Activated CD8-positive, alpha-beta T cell treated with anti-CD3 and anti-CD28 coated beads, Interleukin-2, amount 10 ng/mL, durations not matched to agents 7 days and 5 days (primary cell): ENCODE measurements around the gene ZBTB45. TPM values are rescaled to one million over a fixed set of nuclear protein-coding genes. Genes with fewer than 3 reads are reported as not detected.

Source experiments
- ATAC-seq: fragments of 150-1000 bp; cut with Tn5 transposase; one replicate; pipeline ENCODE4 v1.10.0; 2021; ENCODE audit warnings: moderate library complexity
- CTCF ChIA-PET: fragments of 350-600 bp; sonication (Branson Sonifier 250); formaldehyde crosslinking; loops from one replicate; lab custom pipeline; 2021; ENCODE audit warnings: antibody characterized with exemption; lab: Charles Lee
- POLR2A ChIA-PET: fragments of 350-600 bp; sonication (Branson Sonifier 250); formaldehyde crosslinking; loops from one replicate; lab custom pipeline; 2021; ENCODE audit warnings: antibody characterized with exemption; lab: Charles Lee
- DNase-seq: peaks from one replicate; pipeline ENCODE4 v3.0.0-alpha.2; 2020
- H3K27ac Mint-ChIP-seq: one replicate; pipeline ENCODE4 v1.8.0; 2021; ENCODE audit warnings: mild to moderate bottlenecking, mixed read lengths
- H3K27me3 Mint-ChIP-seq: one replicate; pipeline ENCODE4 v1.8.0; 2021; ENCODE audit warnings: low read depth, mixed read lengths
- H3K36me3 Mint-ChIP-seq: one replicate; pipeline ENCODE4 v1.8.0; 2021; ENCODE audit warnings: low read depth, mixed read lengths
- H3K4me1 Mint-ChIP-seq: one replicate; pipeline ENCODE4 v1.8.0; 2021; ENCODE audit warnings: low read depth, mixed read lengths
- H3K4me3 Mint-ChIP-seq: one replicate; pipeline ENCODE4 v1.8.0; 2021; ENCODE audit warnings: mild to moderate bottlenecking, mixed read lengths
- H3K9me3 Mint-ChIP-seq: one replicate; pipeline ENCODE4 v1.8.0; 2022; ENCODE audit warnings: mixed read lengths; ENCODE audit not compliant: insufficient read depth
- total RNA-seq, 2 experiments: library from RNA; stranded (reverse); gene quantifications; one replicate each; pipeline ENCODE4 v1.2.3, GENCODE V29; 2021

The ZBTB45 gene
- total RNA-seq, 2 experiments from 2014 or later: 13.9 to 16.7 TPM

GRCh38 chr19:58554494-58555368 is 35.1 kb upstream of the ZBTB45 start, which contains the start of gene CHMP2A:
Gene CHMP2A, minus strand, starts transcription at chr19:58555105. Its CDS starts 893 bp downstream, at chr19:58554212.
- CTCF ChIA-PET: interaction anchor here (0.9 to 4.5 kb wide), 6 partner anchors 11 to 226 kb away, joined by 3 to 49 read pairs (median 10); partner anchors contain the start of genes TRIM28 and ZBTB45
- peaks cover 42% of the 10 kb centered on the region for H3K4me1 Mint-ChIP-seq
- POLR2A ChIA-PET: interaction anchor here (0.8 to 3.5 kb wide), 10 partner anchors 7 to 146 kb away, joined by 3 to 51 read pairs (median 4); partner anchors contain the start of genes TRIM28, ZBTB45, ZNF324 and ZNF584
- H3K4me3 Mint-ChIP-seq: peak within 1 kb of the TSS; percentile 85
- H3K9me3 Mint-ChIP-seq: no peaks in the 10 kb centered on the region
- ATAC-seq: peak; percentile 32
- DNase-seq: peak; percentile 98
- H3K36me3 Mint-ChIP-seq: peaks cover 71% of the 10 kb centered on the region
- no peaks in the 10 kb centered on the region for H3K27me3 Mint-ChIP-seq
- H3K27ac Mint-ChIP-seq: peak within 1 kb of the TSS; percentile 93

- Mint-ChIP-seq H3K4me1 (peaks cover 36% of the 10 kb centered on the region), H3K27ac (peak overlapping the region; percentile 93), H3K36me3 (peaks cover 74% of the 10 kb centered on the region), H3K27me3 (no peaks in the 10 kb centered on the region), H3K4me3 (peak overlapping the region; percentile 85), H3K9me3 (no peaks in the 10 kb centered on the region)
- CTCF ChIA-PET: interaction anchor here (2.5 to 4.5 kb wide), 3 partner anchors 27 to 40 kb away, joined by 16 to 49 read pairs (median 17); partner anchors contain the start of gene ZBTB45
- DNase-seq: peak; percentile 21
- POLR2A ChIA-PET: interaction anchor here (0.9 to 3.5 kb wide), 7 partner anchors 8 to 87 kb away, joined by 3 to 51 read pairs (median 9); partner anchors contain the start of genes TRIM28, ZBTB45 and ZNF324
- no peak for ATAC-seq
Observed at GRCh38 chr19:58553799-58554493, 34.3 kb upstream of the ZBTB45 start.

GRCh38 chr19:58552655-58553054 is 33.0 kb upstream of the ZBTB45 start:
- Mint-ChIP-seq H3K4me3 (peak overlapping the region; percentile 6), H3K27ac (peak overlapping the region; percentile 39), H3K27me3 (no peaks in the 10 kb centered on the region), H3K4me1 (peaks cover 43% of the 10 kb centered on the region), H3K36me3 (peaks cover 80% of the 10 kb centered on the region), H3K9me3 (no peaks in the 10 kb centered on the region)
- ChIA-PET CTCF (interaction anchor here (4.5 kb wide), 1 partner anchor 33 kb away, joined by 49 read pairs; the partner anchor contains the start of gene ZBTB45), POLR2A (interaction anchor here (0.6 to 3.5 kb wide), 3 partner anchors 8 to 15 kb away, joined by 6 to 51 read pairs (median 11); partner anchors contain the start of gene TRIM28)
- DNase-seq (peak; percentile 18), ATAC-seq (no peak)

- Mint-ChIP-seq H3K9me3 (no peaks in the 10 kb centered on the region), H3K4me1 (peaks cover 46% of the 10 kb centered on the region), H3K27ac (no peak overlapping the region), H3K36me3 (peaks cover 80% of the 10 kb centered on the region), H3K4me3 (no peak overlapping the region), H3K27me3 (no peaks in the 10 kb centered on the region)
- ATAC-seq (no peak), DNase-seq (peak; percentile 20)
- POLR2A ChIA-PET: interaction anchor here (1.1 kb wide), 1 partner anchor 19 kb away, joined by 3 read pairs; no protein-coding TSS in a partner anchor
- CTCF ChIA-PET: interaction anchor here (1.0 to 4.5 kb wide), 2 partner anchors 30 to 32 kb away, joined by 3 to 49 read pairs; partner anchors contain the start of gene ZBTB45
Observed at GRCh38 chr19:58551577-58552471, 32.2 kb upstream of the ZBTB45 start.

GRCh38 chr19:58551123-58551497 is 31.5 kb upstream of the ZBTB45 start:
- no peaks in the 10 kb centered on the region for H3K9me3 Mint-ChIP-seq
- H3K27ac Mint-ChIP-seq: no peak overlapping the region
- H3K27me3 Mint-ChIP-seq: no peaks in the 10 kb centered on the region
- ChIA-PET CTCF (interaction anchor here (1.0 kb wide), 1 partner anchor 30 kb away, joined by 3 read pairs; no protein-coding TSS in a partner anchor), POLR2A (interaction anchor here (1.1 kb wide), 1 partner anchor 20 kb away, joined by 3 read pairs; no protein-coding TSS in a partner anchor)
- no peak for ATAC-seq
- no peak for DNase-seq
- H3K4me3 Mint-ChIP-seq: no peak overlapping the region
- H3K36me3 Mint-ChIP-seq: peaks cover 80% of the 10 kb centered on the region
- H3K4me1 Mint-ChIP-seq: peaks cover 46% of the 10 kb centered on the region

DNA sequence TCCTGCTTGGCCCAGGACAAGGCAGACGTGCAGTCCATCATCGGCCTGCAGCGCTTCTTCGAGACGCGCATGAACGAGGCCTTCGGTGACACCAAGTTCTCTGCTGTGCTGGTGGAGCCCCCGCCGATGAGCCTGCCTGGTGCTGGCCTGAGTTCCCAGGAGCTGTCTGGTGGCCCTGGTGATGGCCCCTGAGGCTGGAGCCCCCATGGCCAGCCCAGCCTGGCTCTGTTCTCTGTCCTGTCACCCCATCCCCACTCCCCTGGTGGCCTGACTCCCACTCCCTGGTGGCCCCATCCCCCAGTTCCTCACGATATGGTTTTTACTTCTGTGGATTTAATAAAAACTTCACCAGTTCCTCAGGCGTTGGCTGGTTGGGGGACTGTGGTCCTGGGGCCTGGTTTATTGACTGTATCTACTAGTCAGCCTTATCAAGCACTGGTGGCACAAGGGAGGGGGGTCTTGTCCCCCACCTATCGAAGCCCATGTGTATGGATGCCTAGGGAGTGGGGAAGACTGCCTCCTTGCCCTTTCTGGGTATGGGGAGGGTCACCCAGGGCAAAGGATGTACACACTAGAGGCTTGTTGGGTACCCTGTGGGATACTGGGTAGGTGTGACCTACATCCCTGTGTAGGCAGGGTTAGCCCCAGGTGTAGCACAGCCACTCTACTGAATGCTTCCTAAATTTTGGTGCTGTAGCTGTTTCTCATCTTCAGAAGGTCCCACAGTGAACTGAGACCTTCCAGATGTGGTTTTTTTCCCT is 30.9 kb upstream of the ZBTB45 start:
- POLR2A ChIA-PET: interaction anchor here (1.1 kb wide), 1 partner anchor 20 kb away, joined by 3 read pairs; no protein-coding TSS in a partner anchor
- H3K4me1 Mint-ChIP-seq: peaks cover 48% of the 10 kb centered on the region
- no peaks in the 10 kb centered on the region for H3K9me3 Mint-ChIP-seq
- DNase-seq (no peak), ATAC-seq (no peak)
- no peaks in the 10 kb centered on the region for H3K27me3 Mint-ChIP-seq
- no peak overlapping the region for H3K27ac Mint-ChIP-seq
- CTCF ChIA-PET: interaction anchor here (1.0 to 1.5 kb wide), 2 partner anchors 31 kb away, joined by 3 to 5 read pairs; partner anchors contain the start of gene ZBTB45
- H3K4me3 Mint-ChIP-seq: no peak overlapping the region
- peaks cover 81% of the 10 kb centered on the region for H3K36me3 Mint-ChIP-seq

DNA sequence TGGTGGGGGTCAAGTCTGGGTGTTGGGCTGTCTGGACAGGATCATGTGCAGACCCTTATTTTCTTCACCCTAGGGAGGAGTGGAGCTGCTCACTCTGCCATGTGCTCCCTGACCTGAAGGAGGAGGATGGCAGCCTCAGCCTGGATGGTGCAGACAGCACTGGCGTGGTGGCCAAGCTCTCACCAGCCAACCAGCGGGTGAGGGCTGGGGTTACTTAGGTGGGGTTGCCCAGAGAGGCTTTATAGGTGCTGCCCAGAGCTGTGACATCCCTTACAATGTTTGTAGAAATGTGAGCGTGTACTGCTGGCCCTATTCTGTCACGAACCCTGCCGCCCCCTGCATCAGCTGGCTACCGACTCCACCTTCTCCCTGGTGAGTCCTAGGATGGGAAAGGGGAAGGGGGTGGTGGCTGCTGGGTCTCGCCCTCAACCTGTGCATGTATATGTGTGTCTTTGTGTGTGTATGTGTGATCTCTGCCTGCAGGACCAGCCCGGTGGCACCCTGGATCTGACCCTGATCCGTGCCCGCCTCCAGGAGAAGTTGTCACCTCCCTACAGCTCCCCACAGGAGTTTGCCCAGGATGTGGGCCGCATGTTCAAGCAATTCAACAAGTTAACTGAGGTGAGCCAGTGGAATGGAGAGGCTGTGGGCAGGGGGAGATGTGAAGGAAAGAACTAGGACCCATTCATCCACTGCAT is 30.2 kb upstream of the ZBTB45 start:
- CTCF ChIA-PET: interaction anchor here (1.5 kb wide), 1 partner anchor 30 kb away, joined by 5 read pairs; the partner anchor contains the start of gene ZBTB45
- H3K27me3 Mint-ChIP-seq: no peaks in the 10 kb centered on the region
- H3K36me3 Mint-ChIP-seq: peaks cover 81% of the 10 kb centered on the region
- H3K9me3 Mint-ChIP-seq: no peaks in the 10 kb centered on the region
- ATAC-seq (no peak), DNase-seq (no peak)
- H3K4me1 Mint-ChIP-seq: peaks cover 42% of the 10 kb centered on the region
- no peak overlapping the region for H3K27ac Mint-ChIP-seq
- no peak overlapping the region for H3K4me3 Mint-ChIP-seq
- POLR2A ChIA-PET: no interaction called here

DNA sequence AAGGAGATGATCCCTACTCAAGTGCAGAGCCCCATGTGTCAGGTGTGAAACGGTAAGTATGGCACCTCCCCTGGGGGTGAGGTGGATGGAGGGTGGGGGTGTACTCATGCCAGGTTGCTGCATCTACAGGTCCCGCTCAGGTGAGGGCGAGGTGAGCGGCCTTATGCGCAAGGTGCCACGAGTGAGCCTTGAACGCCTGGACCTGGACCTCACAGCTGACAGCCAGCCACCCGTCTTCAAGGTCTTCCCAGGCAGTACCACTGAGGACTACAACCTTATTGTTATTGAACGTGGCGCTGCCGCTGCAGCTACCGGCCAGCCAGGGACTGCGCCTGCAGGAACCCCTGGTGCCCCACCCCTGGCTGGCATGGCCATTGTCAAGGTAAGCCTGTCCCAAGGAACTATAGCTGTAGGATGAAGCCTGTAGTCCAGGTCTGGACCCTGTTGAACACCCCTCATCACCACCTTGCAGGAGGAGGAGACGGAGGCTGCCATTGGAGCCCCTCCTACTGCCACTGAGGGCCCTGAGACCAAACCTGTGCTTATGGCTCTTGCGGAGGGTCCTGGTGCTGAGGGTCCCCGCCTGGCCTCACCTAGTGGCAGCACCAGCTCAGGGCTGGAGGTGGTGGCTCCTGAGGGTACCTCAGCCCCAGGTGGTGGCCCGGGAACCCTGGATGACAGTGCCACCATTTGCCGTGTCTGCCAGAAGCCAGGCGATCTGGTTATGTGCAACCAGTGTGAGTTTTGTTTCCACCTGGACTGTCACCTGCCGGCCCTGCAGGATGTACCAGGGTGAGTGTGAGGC is 29.5 kb upstream of the ZBTB45 start:
- no peak overlapping the region for H3K4me3 Mint-ChIP-seq
- no peak overlapping the region for H3K27ac Mint-ChIP-seq
- H3K4me1 Mint-ChIP-seq: peaks cover 41% of the 10 kb centered on the region
- no peaks in the 10 kb centered on the region for H3K9me3 Mint-ChIP-seq
- CTCF ChIA-PET: interaction anchor here (1.5 kb wide), 1 partner anchor 29 kb away, joined by 5 read pairs; the partner anchor contains the start of gene ZBTB45
- DNase-seq: no peak
- H3K27me3 Mint-ChIP-seq: no peaks in the 10 kb centered on the region
- POLR2A ChIA-PET: interaction anchor here (1.5 kb wide), 1 partner anchor 29 kb away, joined by 5 read pairs; the partner anchor contains the start of gene ZBTB45
- H3K36me3 Mint-ChIP-seq: peaks cover 77% of the 10 kb centered on the region
- no peak for ATAC-seq
